Liver (tissue), 9 donors: ENCODE data around the gene MCM9. TPM values are rescaled to one million over a fixed set of nuclear protein-coding genes. Genes with fewer than 3 reads are reported as not detected.

Experiments used
- DNase-seq: peaks from one replicate; pipeline ENCODE4 v3.0.0-alpha.2; 2017; ENCODE audit warnings: low spot score
- H3K27ac ChIP-seq, 2 donors: one replicate each; pipeline ENCODE4 v1.7.0; 2013; ENCODE audit warnings: inconsistent platforms in 2 of 2, low read length in 2 of 2, control low read depth in 1 of 2, low read depth in 1 of 2, mild to moderate bottlenecking in 1 of 2
- H3K27me3 ChIP-seq, 4 donors: one replicate each; pipeline versions ENCODE4 v1.6.1 to v1.7.0; 2013; ENCODE audit warnings: low read length in 3 of 4, inconsistent platforms in 1 of 4, mild to moderate bottlenecking in 1 of 4, moderate library complexity in 1 of 4; ENCODE audit not compliant: control insufficient read depth in 4 of 4, insufficient read depth in 4 of 4
- H3K36me3 ChIP-seq, 4 donors: one replicate each; pipeline versions ENCODE4 v1.6.1 to v1.7.0; 2013; ENCODE audit warnings: low read length in 3 of 4, mild to moderate bottlenecking in 3 of 4, low read depth in 1 of 4, moderate library complexity in 1 of 4; ENCODE audit not compliant: control insufficient read depth in 4 of 4, insufficient read depth in 3 of 4
- H3K4me1 ChIP-seq, 4 donors: one replicate each; pipeline versions ENCODE4 v1.6.1 to v1.7.0; 2013; ENCODE audit warnings: low read length in 3 of 4, mild to moderate bottlenecking in 3 of 4, moderate library complexity in 1 of 4; ENCODE audit not compliant: control insufficient read depth in 4 of 4, insufficient read depth in 4 of 4
- H3K4me3 ChIP-seq, 3 donors: one replicate each; pipeline versions ENCODE4 v1.6.1 to v1.7.0; 2013; ENCODE audit warnings: low read length in 3 of 3, control low read depth in 1 of 3, low read depth in 1 of 3, mild to moderate bottlenecking in 1 of 3
- H3K9ac ChIP-seq, 2 donors: one replicate each; pipeline ENCODE4 v1.7.0; 2013; ENCODE audit warnings: low read length in 2 of 2, mild to moderate bottlenecking in 2 of 2, moderate library complexity in 2 of 2, control low read depth in 1 of 2, low read depth in 1 of 2
- H3K9me3 ChIP-seq, 4 donors: one replicate each; pipeline versions ENCODE4 v1.6.1 to v1.7.0; 2013; ENCODE audit warnings: low read length in 3 of 4; ENCODE audit not compliant: control insufficient read depth in 4 of 4
- CTCF ChIP-seq: fragments of 150-350 bp; IDR thresholded peaks from 2 replicates; pipeline ENCODE4 v1.5.1; 2017; ENCODE audit warnings: improper control_type of control experiment, low read depth, low read length; ENCODE audit not compliant: missing input control
- EGR1 ChIP-seq, 2 donors: IDR thresholded peaks; 2 replicates each; pipeline ENCODE4 v1.6.1; 2016 to 2018; ENCODE audit warnings: antibody characterized with exemption in 2 of 2, low read depth in 2 of 2
- FOXA1 ChIP-seq: IDR thresholded peaks from 2 replicates; pipeline ENCODE4 v1.6.1; 2016; ENCODE audit warnings: antibody characterized with exemption
- FOXA2 ChIP-seq: IDR thresholded peaks from 2 replicates; pipeline ENCODE4 v1.6.1; 2016; ENCODE audit warnings: antibody characterized with exemption
- HNF4A ChIP-seq, 2 donors: conservative IDR thresholded peaks; 2 replicates each; pipeline ENCODE4 v1.6.1; 2016; ENCODE audit warnings: antibody characterized with exemption in 2 of 2, mild to moderate bottlenecking in 2 of 2
- HNF4G ChIP-seq: IDR thresholded peaks from 2 replicates; pipeline ENCODE4 v1.6.1; 2016; ENCODE audit warnings: antibody characterized with exemption
- MAX ChIP-seq: IDR thresholded peaks from 2 replicates; pipeline ENCODE4 v1.6.1; 2016; ENCODE audit warnings: antibody characterized with exemption
- NR2F2 ChIP-seq: IDR thresholded peaks from 2 replicates; pipeline ENCODE4 v1.6.1; 2016; ENCODE audit warnings: antibody characterized with exemption
- RAD21 ChIP-seq, 2 donors: IDR thresholded peaks; 2 replicates each; pipeline ENCODE4 v1.6.1; 2016; ENCODE audit warnings: antibody characterized with exemption in 2 of 2, mild to moderate bottlenecking in 2 of 2
- SP1 ChIP-seq: IDR thresholded peaks from 2 replicates; pipeline ENCODE4 v1.6.1; 2018; ENCODE audit warnings: antibody characterized with exemption, mild to moderate bottlenecking
- TAF1 ChIP-seq: conservative IDR thresholded peaks from 2 replicates; pipeline ENCODE4 v1.6.1; 2016; ENCODE audit warnings: antibody characterized with exemption, mild to moderate bottlenecking
- ZBTB33 ChIP-seq: IDR thresholded peaks from 2 replicates; pipeline ENCODE4 v1.6.1; 2016; ENCODE audit warnings: antibody characterized with exemption
- WGBS: extraction: QIAGEN DNeasy Blood & Tissue Kit; methylation state at CpG from one replicate; pipeline ENCODE4 v1.1.7; 2013; 5-methylcytosine and 5-hydroxymethylcytosine counted together
- polyA plus RNA-seq, 2 donors: library from polyadenylated mRNA; stranded (reverse) in 1 of 2; unstranded in 1 of 2; fragments of 200-250 nt in 1 of 2; fragments of >200 nt in 1 of 2; fragmentation: Nextera tagmentation in 1 of 2; extraction: Ambion mirVana in 1 of 2; gene quantifications; one replicate each; pipeline versions ENCODE4 v1.2.1 to v1.2.3, GENCODE V29; 2013 to 2015
- total RNA-seq, 2 donors: library from RNA; depleted of rRNA; stranded (reverse); fragments of >200 nt; gene quantifications; one replicate each; pipeline ENCODE4 v1.2.3, GENCODE V29; 2014
- donor health status: healthy.
- donor health status: healthy.
- donor health status: healthy.
- donor health status: healthy.
- donor health status: healthy.

MCM9 gene
- total and polyA plus RNA-seq, 4 donors, result 3.6 to 17.4 (median 8.7) TPM

- no peaks in the 10 kb centered on the region for H3K9me3 ChIP-seq
- WGBS, result 93% methylated on average over 5 of the region's 5 CpGs
- H3K4me1 ChIP-seq, result peaks cover 0 to 15% (median 9%) of the 10 kb centered on the region in 4 donors
- H3K36me3 ChIP-seq, result peaks cover 2 to 13% (median 7%) of the 10 kb centered on the region in 4 donors
- no peak for DNase-seq
- H3K27ac ChIP-seq, result no peak overlapping the region
- no peaks in the 10 kb centered on the region for H3K27me3 ChIP-seq
- H3K9ac ChIP-seq, result no peak overlapping the region
- no peak for TF ChIP-seq NR2F2
- no peak for TF ChIP-seq RAD21 (IDR thresholded peaks at IDR 0.05)
- no peak for TF ChIP-seq FOXA2
- no peak for TF ChIP-seq TAF1
- H3K4me3 ChIP-seq, result no peak overlapping the region
Measured at GRCh38 chr6:118931436-118931835, 3.5 kb downstream of the MCM9 start.

GRCh38 chr6:118930680-118931079 lies 4.3 kb downstream of the MCM9 start:
- WGBS, result 97% methylated on average over 3 of the region's 3 CpGs
- no peak for DNase-seq
- H3K36me3 ChIP-seq, result peaks cover 2 to 13% (median 7%) of the 10 kb centered on the region in 4 donors
- H3K9ac ChIP-seq, result no peak overlapping the region
- H3K4me1 ChIP-seq, result peaks cover 0 to 12% (median 8%) of the 10 kb centered on the region in 4 donors
- no peaks in the 10 kb centered on the region for H3K27me3 ChIP-seq
- no peak overlapping the region for H3K27ac ChIP-seq
- H3K4me3 ChIP-seq, result no peak overlapping the region
- TF ChIP-seq FOXA2 (no peak), HNF4G (no peak), NR2F2 (no peak), SP1 (no peak), TAF1 (no peak), EGR1 (IDR thresholded peaks at IDR 0.05; ENCODE audit: low read depth in 2 of 2) (no peak), MAX (no peak), ZBTB33 (no peak), CTCF (no peak)
- no peaks in the 10 kb centered on the region for H3K9me3 ChIP-seq

- no peaks in the 10 kb centered on the region for H3K4me1 ChIP-seq
- no peak overlapping the region for H3K4me3 ChIP-seq
- peaks cover 8 to 27% (median 15%) of the 10 kb centered on the region in 4 donors for H3K36me3 ChIP-seq
- no peaks in the 10 kb centered on the region for H3K9me3 ChIP-seq
- no peak for DNase-seq
- no peak overlapping the region for H3K27ac ChIP-seq
- 61% methylated on average over 3 of the region's 3 CpGs for WGBS
- TF ChIP-seq HNF4G (peak; percentile 33), FOXA1 (no peak), RAD21 (IDR thresholded peaks at IDR 0.05) (no peak), HNF4A (conservative IDR thresholded peaks at IDR 0.05) (peak; percentile 47 to 62)
- H3K27me3 ChIP-seq, result no peaks in the 10 kb centered on the region
- H3K9ac ChIP-seq, result no peak overlapping the region
Measured at GRCh38 chr6:118923035-118923434, 11.9 kb downstream of the MCM9 start.
